Stimulated activated CD4-positive, alpha-beta T cell treated with anti-CD3 and anti-CD28 coated beads, TNF-alpha, amount 100 ng/mL, for 48 hours (primary cell): ENCODE results near the gene RFX6.

ENCODE experiments used
- DNase-seq, 3 donors: peaks; one replicate each; pipeline ENCODE4 v3.0.0-alpha.2; 2020; ENCODE audit warnings: low read depth in 3 of 3

RFX6 gene

DNA sequence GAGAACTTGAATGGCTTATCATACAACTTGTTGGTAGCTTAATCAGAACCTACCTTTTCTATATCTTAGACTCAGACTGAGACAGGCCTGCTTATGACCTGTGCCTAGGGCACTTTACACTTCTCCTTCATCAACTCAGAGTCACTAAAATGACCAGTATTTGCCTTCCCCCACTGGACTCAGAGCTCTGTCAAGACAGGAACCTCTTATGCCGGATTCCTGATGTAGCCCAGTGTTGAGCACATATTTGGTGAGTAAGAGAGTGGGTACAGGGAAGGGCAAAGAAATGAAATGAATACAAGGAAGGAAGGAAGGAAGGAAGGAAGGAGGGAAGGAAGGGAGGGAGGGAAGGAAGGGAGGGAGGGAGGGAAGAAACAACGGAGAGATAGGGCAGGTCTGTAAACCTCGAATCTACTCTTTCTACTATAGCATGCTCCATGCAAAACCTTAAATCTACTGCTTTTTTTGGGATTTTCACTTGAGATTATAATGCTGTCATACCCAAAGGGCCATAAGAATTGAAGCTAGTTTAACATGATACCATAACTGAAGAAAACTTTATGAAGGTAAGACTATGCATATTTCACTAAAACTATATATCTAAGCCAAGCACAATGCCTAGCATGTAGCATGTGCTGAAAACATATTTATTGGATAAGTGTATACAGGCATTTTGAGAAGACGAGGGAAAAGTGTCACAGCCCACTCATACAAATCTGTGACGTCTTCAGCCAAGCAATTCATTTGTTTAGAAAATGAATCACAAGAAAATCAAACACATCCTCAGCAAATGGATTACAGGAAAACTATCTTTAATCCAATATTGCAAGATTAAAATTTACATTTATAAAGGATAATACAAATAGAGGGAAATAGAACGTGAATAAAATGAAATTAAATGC is 89.9 kb downstream of the RFX6 start:
- DNase-seq: no peak

- DNase-seq: peak in 1 of 3 donors; percentile 1
These were observed 92.3 kb downstream of the RFX6 start for GRCh38 chr6:116969211-116969863.

DNA sequence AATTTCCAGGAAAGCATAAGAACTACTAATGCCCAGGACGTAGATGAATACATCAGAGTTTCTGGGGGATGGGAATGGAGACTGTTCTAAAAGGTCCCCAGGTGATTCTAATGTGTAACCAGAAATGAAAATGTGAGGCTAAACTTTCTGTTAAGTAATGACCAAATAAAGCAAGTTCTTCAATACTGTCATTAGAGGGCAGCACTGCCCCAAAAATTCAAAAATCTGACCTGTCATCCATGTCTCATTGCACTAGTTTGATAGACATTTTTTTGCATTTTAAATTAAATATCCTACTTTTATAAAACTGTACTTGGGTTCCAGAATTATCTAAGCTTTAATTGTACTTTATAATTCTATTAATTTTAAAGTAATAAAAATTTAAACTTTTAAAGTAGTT is 94.9 kb downstream of the RFX6 start:
- peak in 1 of 3 donors; percentile 2 for DNase-seq

DNA sequence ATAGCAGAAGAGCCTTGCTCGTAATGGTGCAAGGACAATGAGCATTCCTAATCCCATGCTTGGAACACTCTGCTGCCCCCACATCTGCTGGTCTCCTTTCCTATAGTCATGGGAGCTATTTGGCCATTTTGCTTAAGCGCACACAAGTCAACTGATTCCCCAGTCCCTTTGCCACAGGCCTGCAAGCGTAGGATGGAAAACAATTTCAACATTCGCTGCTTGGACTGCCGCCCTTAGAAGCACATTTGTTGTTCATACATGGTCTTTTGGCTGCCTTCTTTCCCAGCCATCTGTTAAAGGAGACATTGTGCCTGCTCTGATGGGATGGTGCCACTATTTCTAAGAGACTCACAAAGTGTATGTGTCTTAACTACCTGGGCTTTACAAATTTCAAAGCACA is 96.9 kb downstream of the RFX6 start:
- no peak for DNase-seq

DNA sequence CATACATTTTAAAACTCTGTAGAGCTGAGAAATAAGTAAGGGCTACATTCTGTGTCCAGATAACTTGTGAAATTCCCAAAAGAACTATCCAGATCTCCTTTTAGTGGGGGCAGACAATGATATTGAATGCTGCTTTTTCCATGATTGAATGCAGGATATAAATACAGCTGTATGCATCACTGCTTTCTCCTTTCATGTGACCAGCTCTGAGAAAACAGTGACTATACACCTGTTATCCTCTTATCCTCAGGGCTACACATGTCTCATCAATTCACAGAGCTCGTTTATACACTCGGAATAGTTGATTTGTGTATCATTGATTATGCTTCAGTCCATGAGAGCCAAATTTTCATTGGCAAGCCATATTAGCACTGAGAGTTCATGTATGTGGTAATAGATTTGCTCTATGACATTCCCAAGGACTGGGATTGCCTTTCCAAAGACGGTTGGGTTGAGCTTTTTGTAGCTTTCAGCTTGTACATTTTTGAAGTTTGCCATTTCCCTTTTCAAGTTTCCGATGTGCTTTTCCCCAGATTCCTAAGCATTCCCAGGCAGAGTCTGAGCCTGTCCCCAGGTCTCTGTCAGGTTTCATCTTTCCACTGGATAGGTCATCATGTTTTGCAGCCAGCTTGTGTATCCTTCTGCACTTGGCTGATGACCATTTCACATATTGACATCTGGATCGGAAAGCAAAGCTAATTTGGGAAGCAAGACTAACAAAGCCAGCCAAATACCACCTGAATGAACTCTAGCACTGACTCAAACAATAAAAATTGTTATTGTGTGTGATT is 97.7 kb downstream of the RFX6 start:
- DNase-seq: no peak

DNA sequence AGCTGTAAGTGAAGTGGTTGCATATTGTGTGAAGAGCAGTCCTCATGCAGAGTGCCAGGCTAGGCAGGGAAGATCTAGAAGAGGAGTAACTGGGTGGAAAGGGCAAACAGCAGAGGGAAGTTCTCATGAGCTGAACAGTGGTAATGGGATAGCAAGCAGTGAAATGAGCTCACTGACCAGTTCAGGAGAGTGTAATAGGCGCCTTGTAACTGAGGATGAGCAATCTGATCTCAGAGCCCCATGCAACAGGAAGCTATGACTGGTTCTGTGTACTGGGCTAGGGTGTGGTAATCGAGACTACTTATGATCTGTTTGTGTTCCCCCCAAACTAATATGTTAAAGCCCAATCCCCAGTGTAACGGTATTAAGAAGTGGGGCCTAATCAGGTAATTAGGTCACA is 98.6 kb downstream of the RFX6 start:
- no peak for DNase-seq

GRCh38 chr6:116979560-116979959 is 102.5 kb downstream of the RFX6 start:
- DNase-seq: no peak
